ENCODE results near the gene STAT3.
"Not testable (repeated sequence)": the region's sequence is repeated elsewhere in the genome, so short reads cannot be mapped to it uniquely, and the experiment has no call there.

STAT3 gene

GRCh38 chr17:42329025-42329976 lies 58.9 kb downstream of the STAT3 start:
- DNase-seq (ENCODE audit: extremely low spot score) = no peak
- ChIA-PET CTCF (interaction anchor here (0.9 to 1.0 kb wide), 2 partner anchors 77 to 107 kb away, joined by 3 to 5 read pairs; no protein-coding TSS in a partner anchor), POLR2A (no interaction called here)
- TF ChIP-seq SUZ12 (IDR thresholded peaks at IDR 0.05) (no peak), FOXM1 (IDR thresholded peaks at IDR 0.05; ENCODE audit: borderline replicate concordance) (no peak), FOXK2 (IDR thresholded peaks at IDR 0.05) (no peak), L3MBTL2 (conservative IDR thresholded peaks at IDR 0.05) (no peak), NFRKB (IDR thresholded peaks at IDR 0.05) (no peak), FOXA1 (IDR thresholded peaks at IDR 0.05) (no peak), BHLHE40 (IDR thresholded peaks at IDR 0.05; ENCODE audit: borderline replicate concordance) (no peak), ARNT (IDR thresholded peaks at IDR 0.05) (no peak), ELF4 (IDR thresholded peaks at IDR 0.05) (no peak), CTBP1 (IDR thresholded peaks at IDR 0.05; ENCODE audit: borderline replicate concordance) (no peak), SP1 (IDR thresholded peaks at IDR 0.05) (no peak), PKNOX1 (IDR thresholded peaks at IDR 0.05) (no peak), HDGF (IDR thresholded peaks at IDR 0.05; ENCODE audit: borderline replicate concordance) (no peak), TARDBP (IDR thresholded peaks at IDR 0.05) (no peak), LEF1 (IDR thresholded peaks at IDR 0.05; ENCODE audit: borderline replicate concordance) (no peak), ZNF384 (IDR thresholded peaks at IDR 0.05) (no peak)

GRCh38 chr17:42325026-42325425 lies 63.2 kb downstream of the STAT3 start:
- CTCF ChIA-PET = interaction anchor here (0.6 to 2.1 kb wide), 3 partner anchors 78 to 87 kb away, joined by 3 to 9 read pairs (median 6); no protein-coding TSS in a partner anchor
- no peak for TF ChIP-seq BHLHE40 (IDR thresholded peaks at IDR 0.05; ENCODE audit: borderline replicate concordance)
- no peak for TF ChIP-seq ZNF384 (IDR thresholded peaks at IDR 0.05)
- no peak for TF ChIP-seq L3MBTL2 (conservative IDR thresholded peaks at IDR 0.05)
- TF ChIP-seq HDGF (IDR thresholded peaks at IDR 0.05; ENCODE audit: borderline replicate concordance) = no peak
- no peak for TF ChIP-seq ELF4 (IDR thresholded peaks at IDR 0.05)
- no peak for TF ChIP-seq FOXM1 (IDR thresholded peaks at IDR 0.05; ENCODE audit: borderline replicate concordance)
- no peak for TF ChIP-seq CTBP1 (IDR thresholded peaks at IDR 0.05; ENCODE audit: borderline replicate concordance)
- TF ChIP-seq SP1 (IDR thresholded peaks at IDR 0.05) = no peak
- TF ChIP-seq LEF1 (IDR thresholded peaks at IDR 0.05; ENCODE audit: borderline replicate concordance) = no peak
- no peak for TF ChIP-seq NFRKB (IDR thresholded peaks at IDR 0.05)
- no peak for TF ChIP-seq FOXK2 (IDR thresholded peaks at IDR 0.05)
- TF ChIP-seq TARDBP (IDR thresholded peaks at IDR 0.05) = no peak
- no peak for TF ChIP-seq PKNOX1 (IDR thresholded peaks at IDR 0.05)
- DNase-seq (ENCODE audit: extremely low spot score) = no peak
- POLR2A ChIA-PET = no interaction called here

GRCh38 chr17:42323268-42323773 lies 64.9 kb downstream of the STAT3 start:
- ChIA-PET CTCF (interaction anchor here (0.7 to 4.2 kb wide), 5 partner anchors 10 to 204 kb away, joined by 3 to 34 read pairs (median 3); no protein-coding TSS in a partner anchor), POLR2A (interaction anchor here (0.8 to 1.2 kb wide), 2 partner anchors 65 to 100 kb away, joined by 3 to 4 read pairs; partner anchors contain the start of genes CAVIN1 and STAT3)
- TF ChIP-seq ARNT (IDR thresholded peaks at IDR 0.05) (no peak), FOXK2 (IDR thresholded peaks at IDR 0.05) (no peak), SUZ12 (IDR thresholded peaks at IDR 0.05) (no peak), ZNF384 (IDR thresholded peaks at IDR 0.05) (no peak), PKNOX1 (IDR thresholded peaks at IDR 0.05) (no peak), SP1 (IDR thresholded peaks at IDR 0.05) (no peak), FOXA1 (IDR thresholded peaks at IDR 0.05) (no peak), BHLHE40 (IDR thresholded peaks at IDR 0.05; ENCODE audit: borderline replicate concordance) (no peak)
- DNase-seq (ENCODE audit: extremely low spot score) = no peak

- ChIA-PET CTCF (interaction anchor here (0.6 to 4.2 kb wide), 11 partner anchors 9 to 205 kb away, joined by 3 to 34 read pairs (median 3); partner anchors contain the start of gene STAT3), POLR2A (no interaction called here)
- TF ChIP-seq ARNT (IDR thresholded peaks at IDR 0.05) (peak; percentile 70; the same call in 1 of the 2 replicates), LEF1 (IDR thresholded peaks at IDR 0.05; ENCODE audit: borderline replicate concordance) (no peak)
- peak; percentile 93 for DNase-seq (ENCODE audit: extremely low spot score)
Observed at GRCh38 chr17:42322382-42323267, 65.6 kb downstream of the STAT3 start.

- TF ChIP-seq BHLHE40 (IDR thresholded peaks at IDR 0.05; ENCODE audit: borderline replicate concordance) = no peak
- TF ChIP-seq L3MBTL2 (conservative IDR thresholded peaks at IDR 0.05) = no peak
- no peak for TF ChIP-seq ZNF384 (IDR thresholded peaks at IDR 0.05)
- no peak for TF ChIP-seq TARDBP (IDR thresholded peaks at IDR 0.05)
- no peak for TF ChIP-seq LEF1 (IDR thresholded peaks at IDR 0.05; ENCODE audit: borderline replicate concordance)
- TF ChIP-seq NFRKB (IDR thresholded peaks at IDR 0.05) = no peak
- TF ChIP-seq FOXK2 (IDR thresholded peaks at IDR 0.05) = no peak
- no peak for TF ChIP-seq FOXM1 (IDR thresholded peaks at IDR 0.05; ENCODE audit: borderline replicate concordance)
- TF ChIP-seq ELF4 (IDR thresholded peaks at IDR 0.05) = no peak
- no peak for TF ChIP-seq HDGF (IDR thresholded peaks at IDR 0.05; ENCODE audit: borderline replicate concordance)
- no peak for TF ChIP-seq CTBP1 (IDR thresholded peaks at IDR 0.05; ENCODE audit: borderline replicate concordance)
- no peak for DNase-seq (ENCODE audit: extremely low spot score)
- POLR2A ChIA-PET = no interaction called here
- CTCF ChIA-PET = interaction anchor here (0.6 to 4.2 kb wide), 6 partner anchors 45 to 174 kb away, joined by 3 to 34 read pairs (median 4); no protein-coding TSS in a partner anchor
Observed at GRCh38 chr17:42321555-42321954, 66.7 kb downstream of the STAT3 start.

GRCh38 chr17:42317967-42318366 lies 70.3 kb downstream of the STAT3 start:
- POLR2A ChIA-PET; DNase-seq (ENCODE audit: extremely low spot score): not testable (repeated sequence)
- CTCF ChIA-PET = interaction anchor here (0.6 kb wide), 2 partner anchors 98 to 140 kb away, joined by 3 to 6 read pairs; no protein-coding TSS in a partner anchor

Measured in HEK293T (cell line).